ENCODE results near the gene MED13L.

MED13L gene

GRCh38 chr12:116299064-116299463 lies 21.6 kb upstream of the MED13L start:
- TF ChIP-seq SIN3A (IDR thresholded peaks at IDR 0.05; ENCODE audit: borderline replicate concordance, insufficient read depth, low read length) (no peak), TAF1 (IDR thresholded peaks at IDR 0.05; ENCODE audit: borderline replicate concordance, insufficient read depth, low read length) (no peak), FOXP2 (optimal IDR thresholded peaks at IDR 0.05; ENCODE audit: borderline replicate concordance, extremely low read depth, extremely low read length, insufficient read depth) (no peak), POLR2AphosphoS5 (IDR thresholded peaks at IDR 0.05; ENCODE audit: low read depth, low read length) (no peak), REST (IDR thresholded peaks at IDR 0.05; ENCODE audit: insufficient read depth in 1 of 2, low read depth in 2 of 2, low read length in 2 of 2) (no peak)

DNA sequence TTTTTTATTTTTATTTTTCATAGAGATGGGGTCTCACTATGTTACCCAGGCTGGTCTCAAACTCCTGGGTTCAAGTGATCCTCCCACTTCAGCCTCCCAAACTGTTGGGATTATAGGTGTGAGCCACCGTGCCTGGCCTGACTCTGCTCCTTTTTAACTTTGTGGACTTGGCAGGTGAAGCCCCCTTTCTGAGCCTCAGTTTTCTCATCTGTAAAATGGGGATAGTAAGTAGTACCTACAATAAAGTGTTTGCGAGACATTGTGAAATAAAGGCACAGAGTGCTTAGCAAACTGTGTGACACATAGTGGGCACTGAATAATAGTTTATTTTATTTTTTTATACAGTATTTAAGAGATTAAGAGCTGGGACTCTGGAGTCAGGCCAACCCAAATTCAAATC lies 21.1 kb upstream of the MED13L start:
- TF ChIP-seq POLR2AphosphoS5 (IDR thresholded peaks at IDR 0.05; ENCODE audit: low read depth, low read length) (no peak), TAF1 (IDR thresholded peaks at IDR 0.05; ENCODE audit: borderline replicate concordance, insufficient read depth, low read length) (no peak), REST (IDR thresholded peaks at IDR 0.05; ENCODE audit: insufficient read depth in 1 of 2, low read depth in 2 of 2, low read length in 2 of 2) (no peak)

DNA sequence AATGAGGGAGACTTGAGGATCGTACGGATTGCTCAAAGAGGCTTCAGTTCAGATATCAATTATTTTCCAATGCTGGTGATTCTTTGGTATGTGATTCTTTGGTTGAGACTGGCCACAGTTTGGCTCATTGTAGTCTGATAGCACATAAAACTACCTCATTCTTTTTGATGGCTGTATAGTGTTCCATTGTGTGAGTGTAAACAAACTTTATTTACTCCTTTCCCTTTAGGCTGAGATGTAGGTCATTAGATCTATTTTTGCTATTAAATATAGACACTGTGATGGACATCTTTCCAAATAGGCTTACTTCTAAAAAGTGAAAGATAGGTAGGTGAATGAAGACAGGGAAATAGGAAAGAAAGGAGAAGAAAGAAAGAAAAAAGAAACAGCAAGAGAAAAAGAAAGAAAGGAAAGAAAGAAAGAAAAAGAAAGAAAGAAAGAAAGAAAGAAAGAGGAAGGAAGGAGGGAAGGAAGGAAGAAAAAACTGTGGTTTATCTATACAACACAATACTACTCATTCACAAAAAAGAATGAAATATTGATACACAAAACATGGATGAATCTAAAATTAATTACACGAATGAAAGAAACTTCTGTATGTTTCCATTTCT lies 19.8 kb upstream of the MED13L start:
- no peak for TF ChIP-seq REST (IDR thresholded peaks at IDR 0.05; ENCODE audit: insufficient read depth in 1 of 2, low read depth in 2 of 2, low read length in 2 of 2)
- TF ChIP-seq SIN3A (IDR thresholded peaks at IDR 0.05; ENCODE audit: borderline replicate concordance, insufficient read depth, low read length): no peak
- TF ChIP-seq TAF1 (IDR thresholded peaks at IDR 0.05; ENCODE audit: borderline replicate concordance, insufficient read depth, low read length): no peak
- no peak for TF ChIP-seq POLR2AphosphoS5 (IDR thresholded peaks at IDR 0.05; ENCODE audit: low read depth, low read length)
- no peak for TF ChIP-seq FOXP2 (optimal IDR thresholded peaks at IDR 0.05; ENCODE audit: borderline replicate concordance, extremely low read depth, extremely low read length, insufficient read depth)

- TF ChIP-seq FOXP2 (optimal IDR thresholded peaks at IDR 0.05; ENCODE audit: borderline replicate concordance, extremely low read depth, extremely low read length, insufficient read depth): no peak
- no peak for TF ChIP-seq TAF1 (IDR thresholded peaks at IDR 0.05; ENCODE audit: borderline replicate concordance, insufficient read depth, low read length)
- no peak for TF ChIP-seq POLR2AphosphoS5 (IDR thresholded peaks at IDR 0.05; ENCODE audit: low read depth, low read length)
- no peak for TF ChIP-seq SIN3A (IDR thresholded peaks at IDR 0.05; ENCODE audit: borderline replicate concordance, insufficient read depth, low read length)
- no peak for TF ChIP-seq REST (IDR thresholded peaks at IDR 0.05; ENCODE audit: insufficient read depth in 1 of 2, low read depth in 2 of 2, low read length in 2 of 2)
These were observed 18.1 kb upstream of the MED13L start for GRCh38 chr12:116295327-116296263.

Measured in PFSK-1 (cell line).